ENCODE data around the gene ATP5F1C. TPM values are rescaled to one million over a fixed set of nuclear protein-coding genes. Genes with fewer than 3 reads are reported as not detected.

ATP5F1C gene
- 137 and 234 TPM in 2 replicates for total RNA-seq

GRCh38 chr10:7787857-7788638 lies at the start of gene ATP5F1C, which contains the start of gene KIN:
ATP5F1C (plus strand) TSS chr10:7788177; CDS start chr10:7788208, 31 bp downstream.
KIN (minus strand) TSS chr10:7787993; CDS start chr10:7787933, 60 bp downstream.

GRCh38 chr10:7818295-7819120 lies 30.5 kb downstream of the ATP5F1C start, which contains the start of gene TAF3:
TAF3 (plus strand) TSS chr10:7818505; CDS start chr10:7818710, 205 bp downstream.

Other genes starting within 250 kb of the ATP5F1C start
- gene ITIH5, start 121.2 kb upstream of the ATP5F1C start, total RNA-seq, result 0.16 and 0.17 TPM in 2 replicates
- gene ITIH2, start 84.9 kb upstream of the ATP5F1C start, total RNA-seq, result not detected in 2 replicates
- 2.3 and 4.9 TPM in 2 replicates for gene KIN, start 184 bp upstream of the ATP5F1C start, total RNA-seq
- 0.94 and 1.1 TPM in 2 replicates for gene TAF3, start 30.3 kb downstream of the ATP5F1C start, total RNA-seq

Data from bronchial smooth muscle cell (primary cell).